Sigmoid colon (tissue), 4 donors: Measurements from ENCODE around the gene GPHA2.

Source experiments
- EP300 ChIP-seq, 4 donors: sonication (generic); formaldehyde crosslinking; IDR thresholded peaks; one replicate each; pipeline ENCODE4 v1.6.1; 2017; ENCODE audit warnings: antibody characterized with exemption in 4 of 4
- POLR2A ChIP-seq, 2 donors: fragments of 450-650 bp; IDR thresholded peaks; one replicate each; pipeline ENCODE4 v1.6.1; 2016; ENCODE audit warnings: antibody characterized with exemption in 2 of 2, mild to moderate bottlenecking in 2 of 2, moderate library complexity in 2 of 2
- POLR2AphosphoS5 ChIP-seq, 4 donors: sonication (generic); formaldehyde crosslinking; IDR thresholded peaks; one replicate each; pipeline ENCODE4 v1.6.1; 2017; ENCODE audit warnings: antibody characterized with exemption in 4 of 4
- TF ChIP-seq, protein P1 (sequence below), 4 experiments: fragments of 450-650 bp in 3 of 4; fragments of 200-600 bp in 1 of 4; IDR thresholded peaks; one replicate each; pipeline ENCODE4 v1.5.1; 2016 to 2019; ENCODE audit warnings: antibody characterized with exemption in 4 of 4, mild to moderate bottlenecking in 3 of 4, moderate library complexity in 2 of 4

DNA sequence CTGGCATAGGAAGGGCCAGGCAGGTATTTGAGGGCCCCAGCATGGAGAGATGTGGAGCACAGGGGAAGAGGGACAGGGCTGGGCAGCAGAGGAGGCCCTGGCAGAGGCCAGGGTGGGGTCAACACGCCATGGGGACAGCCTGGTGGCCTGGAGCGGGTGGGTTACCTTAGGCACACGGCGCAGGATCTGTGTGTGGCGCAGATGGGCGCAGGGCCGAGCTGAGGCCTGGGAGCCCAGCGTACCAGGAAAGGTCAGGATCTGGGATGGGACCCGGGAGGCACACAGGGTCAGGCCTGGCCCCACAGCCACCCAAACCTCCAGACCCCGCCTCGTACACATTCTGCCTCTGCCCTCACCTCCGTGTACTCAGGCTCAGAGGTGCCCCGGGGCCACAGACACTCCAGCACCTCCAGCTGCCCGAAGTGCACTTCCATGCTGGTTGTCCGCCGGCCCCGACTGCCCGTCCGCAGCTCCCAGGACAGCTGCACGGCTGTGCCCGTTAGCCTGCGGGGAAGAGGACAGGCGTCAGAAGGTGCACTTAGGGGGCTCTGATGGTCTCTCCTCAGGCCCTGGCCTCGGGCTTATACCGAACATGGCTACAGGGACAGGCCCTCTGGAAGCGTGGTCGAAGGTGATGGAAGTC, 25.1 kb downstream of the GPHA2 start:
- TF ChIP-seq, protein P1, sequence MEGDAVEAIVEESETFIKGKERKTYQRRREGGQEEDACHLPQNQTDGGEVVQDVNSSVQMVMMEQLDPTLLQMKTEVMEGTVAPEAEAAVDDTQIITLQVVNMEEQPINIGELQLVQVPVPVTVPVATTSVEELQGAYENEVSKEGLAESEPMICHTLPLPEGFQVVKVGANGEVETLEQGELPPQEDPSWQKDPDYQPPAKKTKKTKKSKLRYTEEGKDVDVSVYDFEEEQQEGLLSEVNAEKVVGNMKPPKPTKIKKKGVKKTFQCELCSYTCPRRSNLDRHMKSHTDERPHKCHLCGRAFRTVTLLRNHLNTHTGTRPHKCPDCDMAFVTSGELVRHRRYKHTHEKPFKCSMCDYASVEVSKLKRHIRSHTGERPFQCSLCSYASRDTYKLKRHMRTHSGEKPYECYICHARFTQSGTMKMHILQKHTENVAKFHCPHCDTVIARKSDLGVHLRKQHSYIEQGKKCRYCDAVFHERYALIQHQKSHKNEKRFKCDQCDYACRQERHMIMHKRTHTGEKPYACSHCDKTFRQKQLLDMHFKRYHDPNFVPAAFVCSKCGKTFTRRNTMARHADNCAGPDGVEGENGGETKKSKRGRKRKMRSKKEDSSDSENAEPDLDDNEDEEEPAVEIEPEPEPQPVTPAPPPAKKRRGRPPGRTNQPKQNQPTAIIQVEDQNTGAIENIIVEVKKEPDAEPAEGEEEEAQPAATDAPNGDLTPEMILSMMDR (IDR thresholded peaks at IDR 0.05), result no peak
- no peak for TF ChIP-seq POLR2AphosphoS5 (IDR thresholded peaks at IDR 0.05)
- TF ChIP-seq POLR2A (IDR thresholded peaks at IDR 0.05), result no peak
- no peak for TF ChIP-seq EP300 (IDR thresholded peaks at IDR 0.05)
